BLaER1 (cell line): ENCODE measurements around the gene KRT40.

Experiments used
- H3K27ac ChIP-seq: shearing (Covaris generic); formaldehyde crosslinking; 2 replicates; pipeline ENCODE4 v1.8.1; 2022
- H3K27me3 ChIP-seq: shearing (Covaris generic); formaldehyde crosslinking; 2 replicates; pipeline ENCODE4 v1.8.1; 2022
- H3K36me3 ChIP-seq: shearing (Covaris generic); formaldehyde crosslinking; 2 replicates; pipeline ENCODE4 v1.8.1; 2022
- H3K4me1 ChIP-seq: shearing (Covaris generic); formaldehyde crosslinking; 2 replicates; pipeline ENCODE4 v1.8.1; 2022
- H3K4me2 ChIP-seq: shearing (Covaris generic); formaldehyde crosslinking; 2 replicates; pipeline ENCODE4 v1.8.1; 2022
- H3K4me3 ChIP-seq: shearing (Covaris generic); formaldehyde crosslinking; 2 replicates; pipeline ENCODE4 v1.8.1; 2022
- H3K9ac ChIP-seq: shearing (Covaris generic); formaldehyde crosslinking; 2 replicates; pipeline ENCODE4 v1.8.1; 2022
- H3K9me3 ChIP-seq: shearing (Covaris generic); formaldehyde crosslinking; 2 replicates; pipeline ENCODE4 v1.8.1; 2022
- H4K20me1 ChIP-seq: shearing (Covaris generic); formaldehyde crosslinking; 2 replicates; pipeline ENCODE4 v1.8.1; 2022
- Cebpa-rat ChIP-seq: shearing (Covaris generic); IDR thresholded peaks from 2 replicates; pipeline ENCODE4 v1.8.1; 2022

KRT40 gene

DNA sequence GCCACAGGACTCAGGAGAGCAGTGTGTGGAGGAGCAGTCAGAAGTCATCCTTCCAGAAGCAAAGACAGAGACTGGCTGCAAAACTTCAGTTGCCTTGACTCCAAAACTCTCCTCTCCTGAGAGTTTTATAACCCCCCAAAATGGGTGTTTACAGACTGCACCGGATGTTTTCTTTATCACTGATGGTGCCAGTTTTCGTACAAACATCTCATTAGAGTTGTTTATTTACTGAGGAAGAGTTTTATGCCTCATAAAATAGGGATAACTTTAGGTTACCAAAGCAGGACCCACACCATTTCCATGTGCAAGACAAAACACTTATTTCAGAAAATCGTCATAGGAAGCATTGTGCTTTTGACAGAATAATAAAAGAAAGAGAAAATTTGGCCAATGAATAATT lies at the start of gene KRT40:
Gene KRT40, minus strand, starts transcription at position 101 of the 400 bp plus-strand sequence. Its CDS starts 53 bp downstream, at position 48.
- TF ChIP-seq Cebpa-rat: no peak
- no peaks in the 10 kb centered on the region for H4K20me1 ChIP-seq
- H3K4me1 ChIP-seq: no peaks in the 10 kb centered on the region
- no peak within 1 kb of the TSS for H3K9ac ChIP-seq
- H3K9me3 ChIP-seq: no peaks in the 10 kb centered on the region
- no peak within 1 kb of the TSS for H3K4me3 ChIP-seq
- H3K36me3 ChIP-seq: no peaks in the 10 kb centered on the region
- no peak within 1 kb of the TSS for H3K4me2 ChIP-seq
- no peak within 1 kb of the TSS for H3K27ac ChIP-seq
- H3K27me3 ChIP-seq: no peaks in the 10 kb centered on the region

DNA sequence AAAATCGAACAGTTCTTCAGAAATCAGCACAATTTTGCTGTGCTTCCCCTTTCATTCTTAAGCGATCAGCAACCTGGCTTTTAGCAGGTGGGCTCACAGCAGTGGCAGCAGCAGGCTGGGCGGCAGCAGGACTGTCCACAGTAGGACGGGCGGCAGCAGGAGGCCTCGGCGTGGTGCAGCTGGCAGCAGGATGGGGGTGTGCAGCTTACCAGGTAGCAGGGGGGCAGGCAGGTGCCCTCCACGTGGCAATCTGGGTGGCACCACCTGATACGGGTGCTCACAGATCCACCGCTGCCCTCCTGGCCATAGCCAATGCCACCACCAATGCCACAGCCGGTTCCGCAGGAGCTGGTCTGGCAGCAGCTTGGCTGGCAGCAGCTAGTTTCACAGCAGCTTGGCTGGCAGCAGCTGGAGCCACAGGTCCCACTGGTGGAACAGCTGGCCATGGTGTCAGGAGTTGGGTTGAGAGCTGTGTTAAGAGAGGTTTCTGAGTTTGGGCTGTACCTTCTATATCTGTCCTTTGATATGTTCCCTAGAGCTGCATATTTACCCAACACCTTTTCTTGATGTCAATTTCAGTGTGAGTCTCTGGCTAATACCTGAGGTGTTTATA lies 45.6 kb upstream of the KRT40 start, which contains the start of gene KRTAP1-4:
Gene KRTAP1-4, minus strand, starts transcription at position 563 of the 613 bp plus-strand sequence. Its CDS starts 117 bp downstream, at position 446.
- H3K4me2 ChIP-seq: no peak within 1 kb of the TSS

DNA sequence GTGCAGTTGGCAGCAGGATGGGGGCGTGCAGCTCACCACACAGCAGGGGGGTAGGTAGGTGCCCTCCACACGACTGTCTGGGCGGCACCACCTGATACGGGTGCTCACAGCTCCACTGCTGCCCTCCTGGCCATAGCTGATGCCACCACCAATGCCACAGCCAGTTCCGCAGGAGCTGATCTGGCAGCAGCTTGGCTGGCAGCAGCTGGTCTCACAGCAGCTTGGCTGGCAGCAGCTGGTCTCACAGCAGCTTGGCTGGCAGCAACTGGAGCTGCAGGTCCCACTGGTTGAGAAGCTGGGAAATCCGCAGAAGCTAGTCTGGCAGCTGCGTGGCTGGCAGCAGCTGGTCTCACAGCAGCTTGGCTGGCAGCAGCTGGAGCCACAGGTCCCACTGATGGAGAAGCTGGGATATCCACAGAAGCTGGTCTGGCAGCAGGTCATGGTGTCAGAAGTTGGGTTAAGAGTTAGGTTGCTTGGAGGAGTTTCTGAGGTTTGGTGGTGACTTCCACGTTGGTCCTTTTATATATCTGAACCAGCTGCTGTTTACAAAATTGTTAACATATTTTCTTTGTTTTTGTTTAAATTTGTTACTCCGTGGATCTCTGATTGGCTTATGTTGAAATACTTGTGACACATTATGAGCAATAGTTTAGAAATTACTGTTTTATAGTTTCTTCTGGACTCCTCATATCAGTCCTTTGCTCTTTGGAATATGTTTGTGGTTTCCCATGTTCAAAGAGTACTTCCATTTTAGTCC lies 42.8 kb upstream of the KRT40 start, which contains the start of gene KRTAP1-5:
Gene KRTAP1-5, minus strand, starts transcription at position 494 of the 757 bp plus-strand sequence. Its CDS starts 53 bp downstream, at position 441.
- no peaks in the 10 kb centered on the region for H3K27me3 ChIP-seq
- no peaks in the 10 kb centered on the region for H4K20me1 ChIP-seq
- H3K9me3 ChIP-seq: no peaks in the 10 kb centered on the region
- H3K4me1 ChIP-seq: no peaks in the 10 kb centered on the region
- H3K4me2 ChIP-seq: no peak within 1 kb of the TSS
- no peak within 1 kb of the TSS for H3K9ac ChIP-seq
- no peak for TF ChIP-seq Cebpa-rat
- H3K27ac ChIP-seq: no peak within 1 kb of the TSS
- H3K4me3 ChIP-seq: no peak within 1 kb of the TSS
- no peaks in the 10 kb centered on the region for H3K36me3 ChIP-seq

More for the DNA sequence above, 45.6 kb upstream of the KRT40 start, which contains the start of gene KRTAP1-4:
- Histone ChIP-seq H3K4me1 (no peaks in the 10 kb centered on the region), H3K27ac (no peak within 1 kb of the TSS), H4K20me1 (no peaks in the 10 kb centered on the region), H3K36me3 (no peaks in the 10 kb centered on the region), H3K27me3 (no peaks in the 10 kb centered on the region), H3K4me3 (no peak within 1 kb of the TSS), H3K9ac (no peak within 1 kb of the TSS), H3K9me3 (no peaks in the 10 kb centered on the region)
- TF ChIP-seq Cebpa-rat: no peak

DNA sequence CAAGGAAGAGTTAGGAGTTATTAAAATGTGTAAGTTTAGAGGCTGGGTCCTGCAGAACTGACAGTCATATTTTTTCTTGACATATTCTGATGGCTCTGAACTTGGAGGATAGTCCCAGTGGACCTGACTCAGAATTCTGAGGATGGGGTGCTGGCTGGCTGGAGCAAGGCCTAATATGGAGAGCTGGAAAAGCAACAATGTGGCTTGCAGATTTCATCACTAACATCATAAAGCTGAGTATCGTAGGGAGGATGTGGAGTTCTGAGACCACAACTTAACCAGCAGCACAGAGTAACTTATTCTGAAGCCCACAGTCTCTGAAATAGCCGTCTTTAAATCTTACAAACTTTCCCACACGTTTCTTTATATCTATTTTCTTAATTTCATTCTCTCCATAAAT lies 40.6 kb upstream of the KRT40 start:
- Histone ChIP-seq H3K27me3 (no peaks in the 10 kb centered on the region), H3K9me3 (0 out of 2 replicates have a peak, but pooled peaks cover 6% of the 10 kb centered on the region), H3K4me1 (no peaks in the 10 kb centered on the region), H3K9ac (no peak overlapping the region), H3K36me3 (no peaks in the 10 kb centered on the region), H3K4me3 (no peak overlapping the region), H3K27ac (no peak overlapping the region), H4K20me1 (no peaks in the 10 kb centered on the region), H3K4me2 (no peak overlapping the region)
- TF ChIP-seq Cebpa-rat: no peak

DNA sequence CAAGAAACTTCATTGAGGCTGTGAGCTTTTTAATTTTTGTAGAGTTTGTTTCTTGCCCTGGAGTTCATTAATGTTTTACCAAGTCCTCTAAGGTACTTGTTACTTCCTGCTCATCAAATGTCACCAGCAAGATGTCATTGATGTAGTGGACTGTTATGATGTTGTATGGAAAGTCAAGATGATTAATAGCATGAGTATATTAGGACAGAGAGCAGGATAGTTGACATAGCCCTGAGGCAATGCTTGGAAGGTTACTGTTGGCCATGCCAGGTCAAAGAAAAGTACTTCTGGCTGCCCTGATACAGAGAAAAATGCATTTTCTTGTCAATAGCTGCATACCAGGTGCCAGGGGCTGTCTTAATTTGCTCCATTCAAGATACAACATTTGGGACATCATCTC lies 36.2 kb upstream of the KRT40 start:
- no peak overlapping the region for H3K27ac ChIP-seq
- TF ChIP-seq Cebpa-rat: no peak
- no peaks in the 10 kb centered on the region for H3K36me3 ChIP-seq
- H3K9me3 ChIP-seq: 0 out of 2 replicates have a peak, but pooled peaks cover 6% of the 10 kb centered on the region
- no peaks in the 10 kb centered on the region for H3K27me3 ChIP-seq
- no peak overlapping the region for H3K4me3 ChIP-seq
- H3K4me2 ChIP-seq: no peak overlapping the region
- no peaks in the 10 kb centered on the region for H4K20me1 ChIP-seq
- no peaks in the 10 kb centered on the region for H3K4me1 ChIP-seq
- no peak overlapping the region for H3K9ac ChIP-seq

DNA sequence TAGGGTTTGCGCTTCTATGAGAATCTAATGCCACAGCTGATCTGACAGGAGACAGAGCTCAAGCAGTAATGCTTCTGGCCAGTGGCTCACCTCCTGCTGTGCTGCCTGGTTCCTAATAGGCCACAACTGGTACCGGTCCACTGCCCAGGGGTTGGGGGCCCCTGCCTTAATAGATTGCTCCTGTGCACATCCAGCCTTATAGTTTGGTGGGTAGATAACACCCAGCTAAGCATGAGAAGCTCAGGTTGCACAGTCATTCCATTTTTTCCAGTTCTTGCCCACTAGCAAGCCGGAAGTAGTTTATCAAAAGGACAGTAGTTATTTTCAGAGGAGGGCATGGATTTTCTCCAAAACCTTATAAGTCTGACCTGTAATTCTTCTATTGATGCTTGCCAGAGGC lies 35.3 kb upstream of the KRT40 start:
- no peak overlapping the region for H3K9ac ChIP-seq
- no peaks in the 10 kb centered on the region for H4K20me1 ChIP-seq
- H3K9me3 ChIP-seq: 0 out of 2 replicates have a peak, but pooled peaks cover 6% of the 10 kb centered on the region
- TF ChIP-seq Cebpa-rat: no peak
- H3K4me3 ChIP-seq: no peak overlapping the region
- no peaks in the 10 kb centered on the region for H3K27me3 ChIP-seq
- no peak overlapping the region for H3K4me2 ChIP-seq
- no peaks in the 10 kb centered on the region for H3K4me1 ChIP-seq
- H3K27ac ChIP-seq: no peak overlapping the region
- H3K36me3 ChIP-seq: no peaks in the 10 kb centered on the region

DNA sequence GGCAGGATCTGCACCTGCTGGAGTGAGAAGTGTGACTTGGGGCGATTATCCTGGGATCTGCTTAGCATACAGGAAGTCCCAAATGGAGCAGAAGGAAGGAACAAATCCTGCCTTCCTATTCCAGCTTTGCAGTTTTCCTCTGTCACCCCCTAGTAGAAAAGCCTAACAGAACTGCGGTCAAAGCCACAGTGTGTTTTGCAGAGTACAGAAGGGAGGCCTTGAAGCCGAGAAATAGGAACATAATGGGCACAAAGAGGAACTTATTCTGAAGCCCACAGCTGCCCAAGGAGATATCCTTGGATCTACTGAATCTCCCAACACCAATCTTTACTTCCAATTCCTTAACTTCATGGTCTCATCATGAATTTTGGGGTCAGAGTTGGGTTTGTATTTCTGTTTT lies 34.4 kb upstream of the KRT40 start:
- Histone ChIP-seq H3K27me3 (no peaks in the 10 kb centered on the region), H3K36me3 (no peaks in the 10 kb centered on the region), H3K4me1 (no peaks in the 10 kb centered on the region), H3K9ac (no peak overlapping the region), H3K4me2 (no peak overlapping the region), H3K27ac (no peak overlapping the region), H4K20me1 (no peaks in the 10 kb centered on the region), H3K9me3 (0 out of 2 replicates have a peak, but pooled peaks cover 6% of the 10 kb centered on the region), H3K4me3 (no peak overlapping the region)
- no peak for TF ChIP-seq Cebpa-rat

DNA sequence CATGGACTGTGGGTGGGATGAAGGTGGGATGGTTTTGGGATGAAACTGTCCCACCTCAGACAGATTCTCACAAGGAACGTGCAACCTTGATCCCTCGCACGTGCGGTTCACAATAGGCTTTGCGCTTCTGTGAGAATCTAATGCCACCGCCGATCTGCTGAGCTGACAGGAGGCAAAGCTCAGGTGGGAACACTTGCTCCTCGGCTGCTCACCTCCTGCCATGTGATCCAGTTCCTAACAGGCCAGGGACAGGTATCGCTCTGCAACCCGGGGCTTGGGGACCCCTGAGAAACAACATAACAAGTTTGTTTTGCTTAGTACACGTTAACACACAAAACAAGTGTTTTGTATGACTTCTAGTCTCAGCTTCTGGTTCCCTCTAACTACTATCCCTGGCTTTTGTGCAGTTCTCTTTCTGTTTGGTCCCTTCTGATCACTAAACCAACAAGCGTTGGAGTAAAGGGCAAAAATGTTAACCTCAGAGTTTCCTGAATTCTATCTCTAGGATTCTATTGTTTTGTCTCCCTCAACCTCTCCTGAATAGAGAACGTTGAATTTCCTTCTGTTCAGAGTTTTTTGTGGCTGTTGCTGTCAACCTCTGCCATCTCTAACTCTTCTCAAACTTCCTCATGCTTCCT lies 32.6 kb upstream of the KRT40 start:
- H3K27ac ChIP-seq: no peak overlapping the region
- no peaks in the 10 kb centered on the region for H3K27me3 ChIP-seq
- H3K9me3 ChIP-seq: 0 out of 2 replicates have a peak, but pooled peaks cover 6% of the 10 kb centered on the region
- H3K4me3 ChIP-seq: no peak overlapping the region
- no peak for TF ChIP-seq Cebpa-rat
- H3K4me2 ChIP-seq: no peak overlapping the region
- H4K20me1 ChIP-seq: no peaks in the 10 kb centered on the region
- H3K4me1 ChIP-seq: no peaks in the 10 kb centered on the region
- no peaks in the 10 kb centered on the region for H3K36me3 ChIP-seq
- H3K9ac ChIP-seq: no peak overlapping the region

DNA sequence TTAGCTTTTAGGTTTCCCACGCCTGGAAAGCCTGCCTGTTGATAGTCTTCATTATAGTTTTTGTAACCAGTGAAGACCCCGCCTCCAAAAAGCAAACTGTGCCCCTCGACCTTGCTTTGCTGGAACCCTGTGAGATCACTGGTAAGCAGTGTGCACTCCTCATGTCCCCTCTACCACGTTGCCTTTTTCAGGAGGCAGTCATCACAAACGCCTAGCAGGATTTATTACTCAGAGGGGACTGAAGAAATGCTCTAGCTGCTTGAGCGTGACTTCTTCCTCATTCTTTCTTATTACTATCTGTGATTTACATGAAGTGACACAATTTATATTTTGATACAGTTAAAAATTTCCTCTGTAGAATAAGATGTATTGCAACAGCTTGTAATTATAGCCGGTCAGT lies 31.3 kb upstream of the KRT40 start:
- Histone ChIP-seq H3K4me1 (no peaks in the 10 kb centered on the region), H3K4me3 (no peak overlapping the region), H3K4me2 (no peak overlapping the region), H4K20me1 (no peaks in the 10 kb centered on the region), H3K36me3 (no peaks in the 10 kb centered on the region), H3K9ac (no peak overlapping the region), H3K9me3 (no peaks in the 10 kb centered on the region), H3K27me3 (no peaks in the 10 kb centered on the region), H3K27ac (no peak overlapping the region)
- no peak for TF ChIP-seq Cebpa-rat

DNA sequence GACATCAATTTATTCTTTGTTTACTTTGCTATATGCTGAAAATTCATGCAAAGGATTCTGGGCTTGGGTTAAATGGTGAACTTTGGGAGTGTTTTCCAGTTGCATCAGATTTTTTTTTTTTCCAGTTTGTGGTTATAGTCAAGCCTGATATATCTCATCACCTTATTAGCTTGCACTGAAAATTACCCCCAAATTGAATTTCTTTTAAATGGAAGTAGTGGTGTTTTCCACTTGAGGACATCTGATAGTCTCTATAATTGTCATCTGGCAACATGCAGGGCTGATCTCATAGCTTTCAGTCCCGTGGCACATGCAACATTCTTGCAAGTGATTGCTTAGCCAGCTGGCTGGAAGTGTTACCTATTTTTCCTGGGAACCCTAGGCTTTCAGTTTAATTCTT lies 29.5 kb upstream of the KRT40 start:
- no peak overlapping the region for H3K9ac ChIP-seq
- no peak overlapping the region for H3K27ac ChIP-seq
- no peaks in the 10 kb centered on the region for H3K27me3 ChIP-seq
- H3K4me3 ChIP-seq: no peak overlapping the region
- no peak for TF ChIP-seq Cebpa-rat
- no peaks in the 10 kb centered on the region for H3K9me3 ChIP-seq
- H3K36me3 ChIP-seq: no peaks in the 10 kb centered on the region
- H3K4me1 ChIP-seq: no peaks in the 10 kb centered on the region
- H3K4me2 ChIP-seq: no peak overlapping the region
- H4K20me1 ChIP-seq: no peaks in the 10 kb centered on the region
